ENCODE results near the gene IMPA2. TPM values are rescaled to one million over a fixed set of nuclear protein-coding genes. Genes with fewer than 3 reads are reported as not detected.

IMPA2 gene
- total and polyA plus RNA-seq, 2 of the 13 experiments (the other 11 are each of a cell fraction or from before 2014, with no cell fraction given): 37.8 to 71.8 TPM

DNA sequence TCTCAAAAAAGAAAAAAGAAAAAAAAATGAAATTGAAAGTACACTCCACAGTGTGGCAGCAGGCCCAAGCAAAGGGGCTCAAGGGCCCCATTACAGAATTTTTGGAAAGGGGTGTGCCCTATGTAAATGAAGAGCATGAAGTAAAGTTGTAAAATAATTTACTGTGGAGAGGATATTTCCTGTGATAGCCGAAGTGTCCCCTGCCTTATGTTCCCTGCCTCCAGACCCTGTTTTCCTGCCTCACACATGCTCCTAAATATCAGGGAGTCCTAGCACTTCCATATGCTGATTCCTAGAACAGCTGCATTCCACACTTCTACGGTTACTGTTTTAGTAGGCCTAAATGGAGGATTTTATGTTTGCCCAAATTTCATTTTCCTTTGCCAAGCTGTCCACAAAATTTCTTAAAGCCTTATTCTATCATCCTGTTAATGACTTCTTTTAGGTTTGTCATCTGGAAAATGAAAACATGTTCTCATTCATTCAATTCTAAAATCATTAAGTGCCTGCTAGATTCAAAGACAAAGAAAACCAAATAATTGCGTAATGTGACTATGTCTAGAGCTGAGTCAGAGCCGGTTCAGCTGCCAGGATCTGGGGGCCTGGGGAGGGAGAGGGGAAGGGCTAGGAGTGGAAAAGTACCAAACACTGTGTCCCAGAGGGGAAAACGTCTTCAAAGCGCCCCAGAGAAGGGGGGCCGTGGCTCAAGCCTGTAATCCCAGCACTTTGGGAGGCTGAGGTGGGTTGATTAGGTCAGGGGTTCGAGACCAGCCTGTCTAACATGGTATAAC, 25.9 kb upstream of the IMPA2 start (continued):
- TF ChIP-seq ZNF770 (CRISPR knock-in tag; IDR thresholded peaks at IDR 0.05) (no peak), NR2F6 (IDR thresholded peaks at IDR 0.05) (peak; percentile 13; the same call in 1 of the 2 replicates), NR2F6 (CRISPR knock-in tag; IDR thresholded peaks at IDR 0.05) (peak; percentile 43; the same call in 1 of the 2 replicates), TEAD3 (CRISPR knock-in tag; optimal IDR thresholded peaks at IDR 0.05; ENCODE audit: borderline replicate concordance) (no peak), SRSF1 (optimal IDR thresholded peaks at IDR 0.05; ENCODE audit: low read depth, low read length) (no peak), ZXDC (CRISPR knock-in tag; IDR thresholded peaks at IDR 0.05) (no peak), ZNF782 (CRISPR knock-in tag; IDR thresholded peaks at IDR 0.05; ENCODE audit: borderline replicate concordance) (no peak), ZNF672 (CRISPR knock-in tag; IDR thresholded peaks at IDR 0.05) (no peak), HOXA3 (CRISPR knock-in tag; IDR thresholded peaks at IDR 0.05) (peak; percentile 29; the same call in 1 of the 2 replicates), HOXA9 (CRISPR knock-in tag; IDR thresholded peaks at IDR 0.05; ENCODE audit: borderline replicate concordance) (no peak), ZFP62 (CRISPR knock-in tag; IDR thresholded peaks at IDR 0.05) (no peak), ZNF460 (CRISPR knock-in tag; IDR thresholded peaks at IDR 0.05; ENCODE audit: borderline replicate concordance) (no peak), ZNF660 (CRISPR knock-in tag; IDR thresholded peaks at IDR 0.05; ENCODE audit: borderline replicate concordance, low read depth) (no peak), ZFP91 (CRISPR knock-in tag; IDR thresholded peaks at IDR 0.05; ENCODE audit: borderline replicate concordance) (no peak), ZNF451 (CRISPR knock-in tag; IDR thresholded peaks at IDR 0.05) (no peak), TFDP1 (CRISPR knock-in tag; IDR thresholded peaks at IDR 0.05; ENCODE audit: borderline replicate concordance) (no peak), ZFP36 (IDR thresholded peaks at IDR 0.05; ENCODE audit: borderline replicate concordance, low read depth, low read length, partially characterized antibody) (no peak), SUZ12 (IDR thresholded peaks at IDR 0.05; ENCODE audit: low read depth, low read length) (no peak), PHF5A (CRISPR knock-in tag; IDR thresholded peaks at IDR 0.05; ENCODE audit: low read depth, unreplicated experiment) (no peak), AHR (CRISPR knock-in tag; IDR thresholded peaks at IDR 0.05) (no peak), SIX1 (CRISPR knock-in tag; IDR thresholded peaks at IDR 0.05; ENCODE audit: borderline replicate concordance) (no peak), TOE1 (CRISPR knock-in tag; IDR thresholded peaks at IDR 0.05) (no peak), RFX5 (IDR thresholded peaks at IDR 0.05; ENCODE audit: low read depth, low read length) (no peak), ZNF33A (CRISPR knock-in tag; IDR thresholded peaks at IDR 0.05; ENCODE audit: borderline replicate concordance) (no peak)

All from HepG2 (cell line).